Neural cell (in vitro differentiated cells): ENCODE measurements around the gene CLIP4. TPM values are rescaled to one million over a fixed set of nuclear protein-coding genes. Genes with fewer than 3 reads are reported as not detected.

Experiments
- H2AFZ ChIP-seq: fragments of 200-600, 300-800 bp; sonication (generic), shearing (Covaris generic); 2 replicates; pipeline ENCODE4 v1.6.0; 2014; ENCODE audit warnings: low read depth, mild to moderate bottlenecking, antibody characterized with exemption, low read length, moderate library complexity
- H3F3A ChIP-seq: fragments of 200-600 bp; shearing (Covaris generic); 2 replicates; pipeline ENCODE4 v1.6.1; 2016; ENCODE audit warnings: mild to moderate bottlenecking, moderate library complexity, mixed read lengths, antibody characterized with exemption, low read length; ENCODE audit not compliant: insufficient read depth, poor library complexity, severe bottlenecking
- H3K27ac ChIP-seq: fragments of 200-600, 300-800 bp; sonication (generic), shearing (Covaris generic); 2 replicates; pipeline ENCODE4 v1.5.1; 2014; ENCODE audit warnings: mild to moderate bottlenecking, low read length, moderate library complexity
- H3K27me3 ChIP-seq: fragments of 300-800, 200-600 bp; sonication (generic), shearing (Covaris generic); 2 replicates; pipeline ENCODE4 v1.6.0; 2014; ENCODE audit warnings: mild to moderate bottlenecking, low read depth, low read length, moderate library complexity; ENCODE audit not compliant: insufficient read depth
- H3K36me3 ChIP-seq: fragments of 300-800, 200-600 bp; sonication (generic), shearing (Covaris generic); 2 replicates; pipeline ENCODE4 v1.5.1; 2014; ENCODE audit warnings: mild to moderate bottlenecking, antibody characterized with exemption, low read length, moderate library complexity; ENCODE audit not compliant: insufficient read depth
- H3K4me2 ChIP-seq: fragments of 300-800, 200-600 bp; sonication (generic), shearing (Covaris generic); 2 replicates; pipeline ENCODE4 v1.6.0; 2014; ENCODE audit warnings: mild to moderate bottlenecking, low read length
- H3K4me3 ChIP-seq: fragments of 300-800, 200-600 bp; sonication (generic), shearing (Covaris generic); 2 replicates; pipeline ENCODE4 v1.5.1; 2014; ENCODE audit warnings: mild to moderate bottlenecking, low read length, moderate library complexity
- H3K79me2 ChIP-seq: fragments of 200-600 bp; shearing (Covaris generic); replicated peaks from 2 replicates; pipeline ENCODE4 v1.6.0; 2014; ENCODE audit warnings: mild to moderate bottlenecking, low read length, moderate library complexity; ENCODE audit not compliant: insufficient read depth
- H3K9ac ChIP-seq: fragments of 300-800, 200-600 bp; sonication (generic), shearing (Covaris generic); 2 replicates; pipeline ENCODE4 v1.6.1; 2016; ENCODE audit warnings: mild to moderate bottlenecking, low read length, mixed read lengths
- H3K9me2 ChIP-seq: fragments of 200-600 bp; shearing (Covaris generic); 2 replicates; pipeline ENCODE4 v1.6.1; 2016; ENCODE audit warnings: mild to moderate bottlenecking, low read length, mixed read lengths; ENCODE audit not compliant: insufficient read depth
- H3K9me3 ChIP-seq: fragments of 200-600, 300-800 bp; sonication (generic), shearing (Covaris generic); 2 replicates; pipeline ENCODE4 v1.6.1; 2016; ENCODE audit warnings: mild to moderate bottlenecking, mixed run types, low read length, moderate library complexity, mixed read lengths
- H4K20me1 ChIP-seq: fragments of 200-600 bp; shearing (Covaris generic); 2 replicates; pipeline ENCODE4 v1.6.1; 2016; ENCODE audit warnings: mild to moderate bottlenecking, mixed run types; ENCODE audit not compliant: insufficient read depth
- EP300 ChIP-seq: fragments of 450-650 bp; conservative IDR thresholded peaks from 2 replicates; pipeline ENCODE4 v1.6.1; 2014; ENCODE audit warnings: antibody characterized with exemption, mild to moderate bottlenecking, moderate library complexity; ENCODE audit not compliant: poor library complexity, severe bottlenecking
- EZH2 ChIP-seq: fragments of 200-600, 300-800 bp; shearing (Covaris generic), sonication (generic); IDR thresholded peaks from 2 replicates; pipeline ENCODE4 v1.6.1; 2014; ENCODE audit warnings: antibody characterized with exemption, low read length, borderline replicate concordance, mild to moderate bottlenecking; ENCODE audit not compliant: insufficient read depth, poor library complexity, severe bottlenecking
- MXI1 ChIP-seq: fragments of 450-650 bp; conservative IDR thresholded peaks from 2 replicates; pipeline ENCODE4 v1.6.1; 2014; ENCODE audit warnings: antibody characterized with exemption, mild to moderate bottlenecking; ENCODE audit not compliant: poor library complexity, severe bottlenecking
- POLR2AphosphoS5 ChIP-seq: IDR thresholded peaks from 2 replicates; pipeline ENCODE4 v1.6.1; 2012
- RAD21 ChIP-seq: fragments of 450-650 bp; conservative IDR thresholded peaks from 2 replicates; pipeline ENCODE4 v1.6.1; 2014; ENCODE audit warnings: antibody characterized with exemption, mild to moderate bottlenecking, moderate library complexity
- SMC3 ChIP-seq: fragments of 450-650 bp; conservative IDR thresholded peaks from 2 replicates; pipeline ENCODE4 v1.6.1; 2014; ENCODE audit warnings: antibody characterized with exemption, mild to moderate bottlenecking, moderate library complexity; ENCODE audit not compliant: poor library complexity
- TAF1 ChIP-seq: IDR thresholded peaks from 2 replicates; pipeline ENCODE4 v1.6.1; 2012; ENCODE audit warnings: low read depth
- polyA plus RNA-seq: library from polyadenylated mRNA; depleted of rRNA; stranded (reverse); fragments of >200 nt; gene quantifications from 2 replicates; pipeline ENCODE4 v1.2.3, GENCODE V29; 2014
- TF ChIP-seq, protein P1 (sequence below): IDR thresholded peaks from 2 replicates; pipeline ENCODE4 v1.6.1; 2012; ENCODE audit warnings: borderline replicate concordance
- TF ChIP-seq, protein P2 (sequence below): fragments of 450-650 bp; IDR thresholded peaks from 2 replicates; pipeline ENCODE4 v1.5.1; 2014; ENCODE audit warnings: antibody characterized with exemption, mild to moderate bottlenecking, moderate library complexity; ENCODE audit not compliant: poor library complexity, severe bottlenecking

Gene CLIP4
- polyA plus RNA-seq, 1 donor from 2014 or later = 10.2 TPM

DNA sequence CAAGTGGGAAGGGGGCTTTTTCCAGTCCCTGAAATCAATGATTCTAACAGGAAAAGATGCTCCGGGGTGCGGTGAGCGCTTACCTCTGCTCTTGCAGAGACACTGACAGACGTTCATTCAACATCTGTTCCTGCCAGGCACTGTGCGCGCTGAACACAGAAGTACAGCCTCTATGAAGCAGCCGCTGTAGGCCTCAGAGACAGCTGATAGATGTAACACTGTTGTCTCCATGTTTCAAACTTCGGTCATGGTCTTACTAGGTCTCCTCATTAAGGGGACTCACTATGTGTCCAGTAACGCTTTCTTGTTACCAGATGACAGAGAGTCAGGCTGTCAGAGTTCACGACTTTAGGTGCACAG is 649 bp upstream of the CLIP4 start:
- no peak overlapping the region for H3K27ac ChIP-seq
- no peaks in the 10 kb centered on the region for H4K20me1 ChIP-seq
- no peaks in the 10 kb centered on the region for H3K9me2 ChIP-seq
- H3K9ac ChIP-seq = peak overlapping the region; percentile 80
- H3K79me2 ChIP-seq = no peaks in the 10 kb centered on the region
- peak overlapping the region; percentile 64 for H3K4me3 ChIP-seq
- no peak overlapping the region for H3K4me2 ChIP-seq
- H3F3A ChIP-seq = no peaks in the 10 kb centered on the region
- peak overlapping the region; percentile 28 for H2AFZ ChIP-seq
- TF ChIP-seq EP300 = no peak
- no peak for TF ChIP-seq SMC3
- TF ChIP-seq POLR2AphosphoS5 = no peak
- TF ChIP-seq TAF1 = no peak
- TF ChIP-seq, protein P1, sequence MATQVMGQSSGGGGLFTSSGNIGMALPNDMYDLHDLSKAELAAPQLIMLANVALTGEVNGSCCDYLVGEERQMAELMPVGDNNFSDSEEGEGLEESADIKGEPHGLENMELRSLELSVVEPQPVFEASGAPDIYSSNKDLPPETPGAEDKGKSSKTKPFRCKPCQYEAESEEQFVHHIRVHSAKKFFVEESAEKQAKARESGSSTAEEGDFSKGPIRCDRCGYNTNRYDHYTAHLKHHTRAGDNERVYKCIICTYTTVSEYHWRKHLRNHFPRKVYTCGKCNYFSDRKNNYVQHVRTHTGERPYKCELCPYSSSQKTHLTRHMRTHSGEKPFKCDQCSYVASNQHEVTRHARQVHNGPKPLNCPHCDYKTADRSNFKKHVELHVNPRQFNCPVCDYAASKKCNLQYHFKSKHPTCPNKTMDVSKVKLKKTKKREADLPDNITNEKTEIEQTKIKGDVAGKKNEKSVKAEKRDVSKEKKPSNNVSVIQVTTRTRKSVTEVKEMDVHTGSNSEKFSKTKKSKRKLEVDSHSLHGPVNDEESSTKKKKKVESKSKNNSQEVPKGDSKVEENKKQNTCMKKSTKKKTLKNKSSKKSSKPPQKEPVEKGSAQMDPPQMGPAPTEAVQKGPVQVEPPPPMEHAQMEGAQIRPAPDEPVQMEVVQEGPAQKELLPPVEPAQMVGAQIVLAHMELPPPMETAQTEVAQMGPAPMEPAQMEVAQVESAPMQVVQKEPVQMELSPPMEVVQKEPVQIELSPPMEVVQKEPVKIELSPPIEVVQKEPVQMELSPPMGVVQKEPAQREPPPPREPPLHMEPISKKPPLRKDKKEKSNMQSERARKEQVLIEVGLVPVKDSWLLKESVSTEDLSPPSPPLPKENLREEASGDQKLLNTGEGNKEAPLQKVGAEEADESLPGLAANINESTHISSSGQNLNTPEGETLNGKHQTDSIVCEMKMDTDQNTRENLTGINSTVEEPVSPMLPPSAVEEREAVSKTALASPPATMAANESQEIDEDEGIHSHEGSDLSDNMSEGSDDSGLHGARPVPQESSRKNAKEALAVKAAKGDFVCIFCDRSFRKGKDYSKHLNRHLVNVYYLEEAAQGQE = no peak
- no peak for TF ChIP-seq RAD21
- no peak for TF ChIP-seq EZH2
- no peak for TF ChIP-seq MXI1
- TF ChIP-seq, protein P2, sequence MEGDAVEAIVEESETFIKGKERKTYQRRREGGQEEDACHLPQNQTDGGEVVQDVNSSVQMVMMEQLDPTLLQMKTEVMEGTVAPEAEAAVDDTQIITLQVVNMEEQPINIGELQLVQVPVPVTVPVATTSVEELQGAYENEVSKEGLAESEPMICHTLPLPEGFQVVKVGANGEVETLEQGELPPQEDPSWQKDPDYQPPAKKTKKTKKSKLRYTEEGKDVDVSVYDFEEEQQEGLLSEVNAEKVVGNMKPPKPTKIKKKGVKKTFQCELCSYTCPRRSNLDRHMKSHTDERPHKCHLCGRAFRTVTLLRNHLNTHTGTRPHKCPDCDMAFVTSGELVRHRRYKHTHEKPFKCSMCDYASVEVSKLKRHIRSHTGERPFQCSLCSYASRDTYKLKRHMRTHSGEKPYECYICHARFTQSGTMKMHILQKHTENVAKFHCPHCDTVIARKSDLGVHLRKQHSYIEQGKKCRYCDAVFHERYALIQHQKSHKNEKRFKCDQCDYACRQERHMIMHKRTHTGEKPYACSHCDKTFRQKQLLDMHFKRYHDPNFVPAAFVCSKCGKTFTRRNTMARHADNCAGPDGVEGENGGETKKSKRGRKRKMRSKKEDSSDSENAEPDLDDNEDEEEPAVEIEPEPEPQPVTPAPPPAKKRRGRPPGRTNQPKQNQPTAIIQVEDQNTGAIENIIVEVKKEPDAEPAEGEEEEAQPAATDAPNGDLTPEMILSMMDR = no peak
- H3K36me3 ChIP-seq = no peaks in the 10 kb centered on the region
- no peaks in the 10 kb centered on the region for H3K27me3 ChIP-seq
- H3K9me3 ChIP-seq = no peaks in the 10 kb centered on the region

DNA sequence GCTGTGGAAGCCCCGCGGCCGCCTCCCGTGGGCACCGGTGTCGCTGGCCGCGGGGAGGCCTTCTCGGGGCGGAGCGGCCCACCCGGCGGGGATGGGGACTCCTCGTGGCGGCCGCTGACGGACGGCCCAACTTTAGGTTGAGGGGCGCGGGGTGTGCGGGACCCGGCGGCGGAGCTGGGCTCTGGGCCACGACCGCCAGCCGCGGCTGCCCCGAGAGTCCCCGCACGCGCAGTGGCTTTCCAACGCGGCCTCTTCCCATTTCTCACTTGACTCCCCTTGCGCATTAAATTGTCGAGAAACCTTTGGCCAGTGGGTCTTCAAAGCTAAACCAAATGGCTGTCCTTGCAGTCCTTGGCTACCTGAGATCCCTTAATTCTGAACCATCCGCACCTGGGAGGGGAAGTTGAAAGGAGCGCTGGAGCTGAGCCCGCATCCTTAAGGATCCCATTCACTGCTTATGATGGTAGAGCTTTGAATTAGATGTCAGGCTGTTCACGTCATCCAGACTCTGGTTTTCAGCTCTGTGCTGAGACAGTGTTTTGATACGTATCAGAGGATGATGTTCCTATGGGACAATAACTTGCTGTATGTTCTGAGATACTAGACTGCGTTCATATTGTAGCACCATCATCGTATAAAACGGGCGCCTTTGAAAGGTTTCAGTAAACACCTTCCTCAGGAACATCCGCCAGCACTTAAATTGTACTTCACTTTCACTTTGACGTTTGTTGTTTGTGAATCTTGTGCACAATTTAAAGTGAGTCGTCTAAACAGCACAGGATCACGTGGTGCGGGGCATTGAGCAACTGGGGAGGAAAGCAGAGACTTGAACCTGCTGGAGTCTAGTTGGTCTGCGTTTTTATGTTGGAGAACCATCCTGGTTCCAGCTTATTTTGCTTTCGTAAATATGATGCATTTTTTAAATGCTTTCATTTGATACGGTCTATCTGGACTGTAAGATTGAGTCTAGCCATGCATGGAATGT is 874 bp downstream of the CLIP4 start:
- Histone ChIP-seq H3F3A (no peaks in the 10 kb centered on the region), H3K79me2 (no peaks in the 10 kb centered on the region), H3K27ac (peak overlapping the region; percentile 87), H3K4me2 (peak overlapping the region; percentile 81), H3K9me3 (no peaks in the 10 kb centered on the region), H3K36me3 (no peaks in the 10 kb centered on the region), H3K9me2 (no peaks in the 10 kb centered on the region), H3K4me3 (peak overlapping the region; percentile 76), H4K20me1 (no peaks in the 10 kb centered on the region), H3K9ac (peak overlapping the region; percentile 80), H3K27me3 (no peaks in the 10 kb centered on the region), H2AFZ (peak overlapping the region; percentile 51)
- TF ChIP-seq EZH2 (no peak), RAD21 (peak; percentile 32), TAF1 (peak; percentile 75), POLR2AphosphoS5 (peak; percentile 95), EP300 (peak; percentile 89), SMC3 (peak; percentile 27), MXI1 (peak; percentile 29)
- TF ChIP-seq, protein P2 = no peak
- TF ChIP-seq, protein P1 = no peak
